Measurements from ENCODE around the gene PPP6R3. TPM values are rescaled to one million over a fixed set of nuclear protein-coding genes. Genes with fewer than 3 reads are reported as not detected.

Gene PPP6R3
- total and polyA plus RNA-seq, 8 donors, result 84.6 to 130 (median 109) TPM

DNA sequence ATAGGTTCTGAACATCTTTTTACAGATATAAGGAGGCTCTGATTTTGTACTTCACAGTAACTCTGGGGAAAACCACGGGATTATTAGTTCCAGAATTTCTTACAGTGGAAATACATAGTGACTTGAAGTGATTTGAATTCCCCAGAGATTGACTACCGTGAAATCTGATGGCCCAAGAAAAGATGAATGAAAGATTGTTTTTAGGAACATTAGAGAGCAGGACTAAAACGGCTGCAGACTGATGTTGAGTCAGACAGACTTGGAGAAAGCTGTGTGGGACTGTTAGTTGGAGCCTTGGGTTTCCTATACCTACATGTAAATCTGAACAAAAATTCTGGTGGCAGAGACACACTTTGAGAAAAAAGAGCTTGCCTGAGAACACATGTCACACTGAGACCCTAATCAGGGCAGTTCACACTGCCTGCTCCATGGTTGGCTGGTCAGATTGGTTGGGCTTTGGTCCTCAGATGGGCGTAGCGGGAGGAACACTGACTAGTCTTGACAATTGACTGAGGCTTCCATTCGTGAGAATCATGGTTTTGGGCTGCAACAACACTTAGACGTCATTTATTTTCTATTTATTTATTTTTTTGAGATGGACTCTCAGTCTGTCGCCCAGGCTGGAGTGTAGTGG, 6.8 kb downstream of the PPP6R3 start:
- TF ChIP-seq, protein P1, sequence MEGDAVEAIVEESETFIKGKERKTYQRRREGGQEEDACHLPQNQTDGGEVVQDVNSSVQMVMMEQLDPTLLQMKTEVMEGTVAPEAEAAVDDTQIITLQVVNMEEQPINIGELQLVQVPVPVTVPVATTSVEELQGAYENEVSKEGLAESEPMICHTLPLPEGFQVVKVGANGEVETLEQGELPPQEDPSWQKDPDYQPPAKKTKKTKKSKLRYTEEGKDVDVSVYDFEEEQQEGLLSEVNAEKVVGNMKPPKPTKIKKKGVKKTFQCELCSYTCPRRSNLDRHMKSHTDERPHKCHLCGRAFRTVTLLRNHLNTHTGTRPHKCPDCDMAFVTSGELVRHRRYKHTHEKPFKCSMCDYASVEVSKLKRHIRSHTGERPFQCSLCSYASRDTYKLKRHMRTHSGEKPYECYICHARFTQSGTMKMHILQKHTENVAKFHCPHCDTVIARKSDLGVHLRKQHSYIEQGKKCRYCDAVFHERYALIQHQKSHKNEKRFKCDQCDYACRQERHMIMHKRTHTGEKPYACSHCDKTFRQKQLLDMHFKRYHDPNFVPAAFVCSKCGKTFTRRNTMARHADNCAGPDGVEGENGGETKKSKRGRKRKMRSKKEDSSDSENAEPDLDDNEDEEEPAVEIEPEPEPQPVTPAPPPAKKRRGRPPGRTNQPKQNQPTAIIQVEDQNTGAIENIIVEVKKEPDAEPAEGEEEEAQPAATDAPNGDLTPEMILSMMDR (IDR thresholded peaks at IDR 0.05), result no peak
- Histone ChIP-seq H3K9me3 (no peaks in the 10 kb centered on the region), H3K27ac (no peak overlapping the region), H3K36me3 (peaks cover 0 to 3% of the 10 kb centered on the region in 2 donors), H3K27me3 (no peaks in the 10 kb centered on the region), H3K4me1 (peaks cover 36 to 99% of the 10 kb centered on the region in 2 donors), H3K4me3 (no peak overlapping the region)
- DNase-seq (no peak), ATAC-seq (no peak)
- intact Hi-C loops (cut with DNase I), result no loop called here

DNA sequence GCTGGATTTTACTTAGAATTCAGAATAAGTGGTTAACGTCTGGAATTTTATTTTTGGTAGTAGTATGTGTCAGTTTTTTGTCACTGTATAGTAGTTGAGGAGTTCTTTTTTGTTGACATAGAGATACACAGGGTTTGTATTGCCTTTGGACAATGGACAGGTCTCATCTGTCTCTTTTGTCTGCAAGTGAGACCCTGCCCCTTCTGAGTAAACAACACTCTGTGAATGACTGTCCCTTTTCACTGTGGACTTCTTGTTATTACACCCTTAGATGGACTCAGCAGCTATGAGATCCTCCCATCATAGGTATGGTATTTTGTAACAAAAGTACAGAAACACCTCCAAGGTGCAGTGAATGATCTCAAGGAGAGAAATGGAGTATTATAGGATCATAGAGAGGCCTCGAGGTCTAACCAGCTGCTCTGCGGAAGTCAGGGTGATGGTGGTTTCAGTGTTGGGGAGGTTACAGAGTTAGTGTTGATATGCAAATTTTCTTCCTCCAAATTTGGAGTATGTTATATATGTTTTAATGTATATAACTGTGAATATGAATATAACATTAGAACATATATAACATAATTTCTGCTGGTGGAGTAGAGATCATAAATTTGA, 7.8 kb downstream of the PPP6R3 start:
- Histone ChIP-seq H3K4me3 (no peak overlapping the region), H3K27ac (no peak overlapping the region), H3K36me3 (peaks cover 0 to 3% of the 10 kb centered on the region in 2 donors), H3K9me3 (no peaks in the 10 kb centered on the region), H3K27me3 (no peaks in the 10 kb centered on the region), H3K4me1 (peaks cover 31 to 99% of the 10 kb centered on the region in 2 donors)
- intact Hi-C loops (cut with DNase I), result no loop called here
- ATAC-seq (no peak), DNase-seq (no peak)
- TF ChIP-seq, protein P1 (IDR thresholded peaks at IDR 0.05), result no peak

DNA sequence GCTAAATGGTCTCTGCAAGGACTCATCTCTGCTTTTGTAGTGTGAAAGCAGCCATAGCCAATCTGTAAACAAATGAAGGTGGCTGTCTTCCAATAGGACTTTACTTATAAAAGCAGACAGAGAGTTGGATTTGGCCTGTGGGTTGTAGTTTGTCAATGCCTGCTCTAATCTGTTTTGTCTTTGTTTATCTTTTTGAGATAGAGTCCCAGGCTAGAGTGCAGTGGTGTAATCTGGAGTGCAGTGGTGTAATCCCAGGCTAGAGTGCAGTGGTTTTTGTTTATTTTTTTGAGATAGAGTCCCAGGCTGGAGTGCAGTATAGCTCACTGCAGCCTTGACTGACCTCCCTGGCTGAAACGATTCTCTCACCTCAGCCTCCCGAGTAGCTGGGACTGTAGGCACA, 8.6 kb downstream of the PPP6R3 start:
- Histone ChIP-seq H3K4me1 (peaks cover 27 to 99% of the 10 kb centered on the region in 2 donors), H3K36me3 (peaks cover 0 to 3% of the 10 kb centered on the region in 2 donors), H3K27me3 (no peaks in the 10 kb centered on the region), H3K4me3 (no peak overlapping the region), H3K9me3 (no peaks in the 10 kb centered on the region), H3K27ac (no peak overlapping the region)
- ATAC-seq (peak; percentile 50), DNase-seq (peak in 1 of 4 donors; percentile 35)
- intact Hi-C loops (cut with DNase I), result no loop called here
- TF ChIP-seq, protein P1 (IDR thresholded peaks at IDR 0.05), result no peak

DNA sequence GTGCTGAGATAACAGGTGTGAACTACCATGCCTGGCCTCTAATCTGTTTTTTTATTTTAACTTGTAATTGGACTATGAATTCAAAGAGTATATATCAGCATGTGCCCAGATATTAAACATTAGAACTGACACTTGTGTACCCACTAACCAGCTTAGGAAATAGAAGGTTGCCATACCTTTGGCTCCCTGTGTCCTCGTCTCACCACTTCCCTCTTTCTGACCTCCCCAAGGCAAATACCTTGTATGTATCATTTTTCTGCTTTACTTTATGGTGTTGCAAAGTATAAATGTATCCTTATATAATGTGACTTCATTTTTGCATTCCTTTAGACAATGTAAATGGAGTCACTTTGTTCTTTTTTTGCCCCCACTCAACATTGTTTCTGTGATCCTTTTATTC, 9.1 kb downstream of the PPP6R3 start:
- no peak overlapping the region for H3K27ac ChIP-seq
- DNase-seq (no peak), ATAC-seq (no peak)
- H3K9me3 ChIP-seq, result no peaks in the 10 kb centered on the region
- TF ChIP-seq, protein P1 (IDR thresholded peaks at IDR 0.05), result no peak
- intact Hi-C loops (cut with DNase I), result no loop called here
- no peak overlapping the region for H3K4me3 ChIP-seq
- H3K4me1 ChIP-seq, result peaks cover 30 to 99% of the 10 kb centered on the region in 2 donors
- H3K27me3 ChIP-seq, result no peaks in the 10 kb centered on the region
- H3K36me3 ChIP-seq, result peaks cover 0 to 3% of the 10 kb centered on the region in 2 donors

DNA sequence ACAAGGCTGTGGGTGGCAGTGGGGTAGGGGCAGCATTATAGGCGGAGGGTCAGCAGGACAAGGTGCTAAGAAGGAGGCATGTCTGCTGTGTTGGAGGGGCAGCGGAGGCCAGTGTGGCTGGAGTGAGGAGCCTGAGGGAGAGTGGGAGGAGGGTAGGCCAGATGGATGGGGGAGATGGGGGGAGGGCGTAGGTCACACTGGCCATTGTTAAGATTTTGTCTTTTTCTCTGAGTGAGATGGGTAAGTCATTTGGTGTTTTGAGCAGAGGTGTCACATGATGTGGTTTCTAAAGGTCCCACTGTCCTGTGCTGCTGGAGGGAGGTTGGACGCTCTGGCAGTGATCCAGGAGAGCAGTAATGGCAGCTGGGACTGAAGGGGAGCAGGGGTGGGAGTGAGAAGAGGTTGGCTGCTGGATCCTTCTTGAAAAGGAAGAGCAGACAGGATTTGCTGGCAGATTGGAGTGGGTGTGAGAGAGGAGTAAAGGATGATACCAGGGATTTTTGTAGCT, 9.8 kb downstream of the PPP6R3 start:
- ATAC-seq, result no peak
- peaks cover 0 to 3% of the 10 kb centered on the region in 2 donors for H3K36me3 ChIP-seq
- TF ChIP-seq, protein P1 (IDR thresholded peaks at IDR 0.05), result no peak
- no peaks in the 10 kb centered on the region for H3K27me3 ChIP-seq
- H3K9me3 ChIP-seq, result no peaks in the 10 kb centered on the region
- intact Hi-C loops (cut with DNase I), result no loop called here
- H3K4me1 ChIP-seq, result peaks cover 25 to 94% of the 10 kb centered on the region in 2 donors
- no peak overlapping the region for H3K27ac ChIP-seq
- H3K4me3 ChIP-seq, result no peak overlapping the region
- DNase-seq, result no peak
